H9 (cell line): Measurements from ENCODE around the gene EHD4. TPM values are rescaled to one million over a fixed set of nuclear protein-coding genes. Genes with fewer than 3 reads are reported as not detected.

ENCODE experiments used
- DNase-seq: peaks from one replicate; pipeline ENCODE4 v3.0.0-alpha.2; 2017
- H2AFZ ChIP-seq: one replicate; pipeline ENCODE4 v1.6.1; 2013; ENCODE audit warnings: mild to moderate bottlenecking, low read length, control low read depth, moderate library complexity
- H2AK5ac ChIP-seq: 2 replicates; pipeline ENCODE4 v1.6.1; 2013; ENCODE audit warnings: low read length, control low read depth, mixed read lengths; ENCODE audit not compliant: insufficient read length
- H2BK120ac ChIP-seq: one replicate; pipeline ENCODE4 v1.6.1; 2013; ENCODE audit warnings: low read depth, mild to moderate bottlenecking, low read length, control low read depth, inconsistent platforms; ENCODE audit not compliant: poor library complexity, severe bottlenecking
- H2BK12ac ChIP-seq: 2 replicates; pipeline ENCODE4 v1.6.1; 2013; ENCODE audit warnings: low read length, control low read depth, mixed read lengths, low read depth; ENCODE audit not compliant: insufficient read length
- H2BK15ac ChIP-seq: 2 replicates; pipeline ENCODE4 v1.6.1; 2013; ENCODE audit warnings: low read depth, low read length, control low read depth
- H2BK20ac ChIP-seq: one replicate; pipeline ENCODE4 v1.6.1; 2013; ENCODE audit warnings: low read depth, mild to moderate bottlenecking, low read length, control low read depth, inconsistent platforms; ENCODE audit not compliant: poor library complexity, severe bottlenecking
- H2BK5ac ChIP-seq: 2 replicates; pipeline ENCODE4 v1.6.1; 2013; ENCODE audit warnings: low read length, control low read depth, mixed read lengths; ENCODE audit not compliant: insufficient read length
- H3K14ac ChIP-seq: 2 replicates; pipeline ENCODE4 v1.6.1; 2013; ENCODE audit warnings: low read length, control low read depth; ENCODE audit not compliant: insufficient read depth
- H3K18ac ChIP-seq: 2 replicates; pipeline ENCODE4 v1.6.1; 2013; ENCODE audit warnings: low read depth, mild to moderate bottlenecking, mixed read lengths, low read length, control low read depth; ENCODE audit not compliant: insufficient read length
- H3K23ac ChIP-seq: 2 replicates; pipeline ENCODE4 v1.6.1; 2013; ENCODE audit warnings: low read length, control low read depth, mixed read lengths, low read depth; ENCODE audit not compliant: insufficient read length
- H3K23me2 ChIP-seq: 2 replicates; pipeline ENCODE4 v1.6.1; 2013; ENCODE audit warnings: low read depth, mild to moderate bottlenecking, mixed read lengths, low read length, control low read depth; ENCODE audit not compliant: insufficient read length, poor library complexity, severe bottlenecking
- H3K27ac ChIP-seq: 2 replicates; pipeline ENCODE4 v1.5.1; 2013; ENCODE audit warnings: low read length, control low read depth, mixed read lengths, low read depth; ENCODE audit not compliant: insufficient read length
- H3K27me3 ChIP-seq: 2 replicates; pipeline ENCODE4 v1.6.1; 2013; ENCODE audit warnings: low read length, control low read depth, inconsistent platforms; ENCODE audit not compliant: insufficient read depth
- H3K4ac ChIP-seq: 2 replicates; pipeline ENCODE4 v1.6.1; 2013; ENCODE audit warnings: low read depth, mild to moderate bottlenecking, control low read depth, inconsistent platforms, low read length, moderate library complexity
- H3K4me1 ChIP-seq: 2 replicates; pipeline ENCODE4 v1.6.1; 2013; ENCODE audit warnings: low read length, control low read depth, inconsistent platforms; ENCODE audit not compliant: insufficient read depth
- H3K4me2 ChIP-seq: 2 replicates; pipeline ENCODE4 v1.6.1; 2013; ENCODE audit warnings: low read length, control low read depth, mixed read lengths; ENCODE audit not compliant: insufficient read length, insufficient read depth
- H3K56ac ChIP-seq: 2 replicates; pipeline ENCODE4 v1.6.1; 2013; ENCODE audit warnings: low read depth, mild to moderate bottlenecking, mixed read lengths, low read length, control low read depth; ENCODE audit not compliant: insufficient read length
- H3K79me1 ChIP-seq: 2 replicates; pipeline ENCODE4 v1.6.1; 2013; ENCODE audit warnings: low read depth, mild to moderate bottlenecking, moderate library complexity, low read length, control low read depth, inconsistent platforms; ENCODE audit not compliant: insufficient read depth, poor library complexity, severe bottlenecking
- H3K79me2 ChIP-seq: 2 replicates; pipeline ENCODE4 v1.6.1; 2013; ENCODE audit warnings: low read length, control low read depth, inconsistent platforms; ENCODE audit not compliant: insufficient read depth
- H3K9ac ChIP-seq: 2 replicates; pipeline ENCODE4 v1.6.1; 2013; ENCODE audit warnings: low read length, control low read depth, mixed read lengths; ENCODE audit not compliant: insufficient read length; ENCODE audit errors: extremely low read depth
- H3K9me3 ChIP-seq: one replicate; pipeline ENCODE4 v1.6.1; 2013; ENCODE audit warnings: low read depth, low read length, inconsistent platforms; ENCODE audit not compliant: control insufficient read depth
- H3T11ph ChIP-seq: one replicate; pipeline ENCODE4 v1.6.1; 2013; ENCODE audit warnings: mild to moderate bottlenecking, low read length, control low read depth, inconsistent platforms
- H4K20me1 ChIP-seq: one replicate; pipeline ENCODE4 v1.6.1; 2013; ENCODE audit not compliant: control insufficient read depth, insufficient read length, insufficient read depth
- H4K5ac ChIP-seq: 2 replicates; pipeline ENCODE4 v1.6.1; 2013; ENCODE audit warnings: low read depth, mild to moderate bottlenecking, mixed read lengths, low read length, control low read depth; ENCODE audit not compliant: insufficient read length
- H4K8ac ChIP-seq: replicated peaks from 2 replicates; pipeline ENCODE4 v1.6.1; 2013; ENCODE audit warnings: low read length, control low read depth, mixed read lengths, low read depth; ENCODE audit not compliant: insufficient read length
- H4K91ac ChIP-seq: 2 replicates; pipeline ENCODE4 v1.6.1; 2013; ENCODE audit warnings: low read depth, mild to moderate bottlenecking, moderate library complexity, mixed read lengths, low read length, control low read depth; ENCODE audit not compliant: insufficient read length
- H3K27ac Mint-ChIP-seq, 3 experiments: 2 replicates in 2 of 3; 3 replicates in 1 of 3; pipeline ENCODE4 v1.8.0; 2020 to 2021; ENCODE audit warnings: mixed read lengths in 3 of 3, mild to moderate bottlenecking in 1 of 3, moderate library complexity in 1 of 3
- H3K27me3 Mint-ChIP-seq: 2 replicates; pipeline ENCODE4 v1.8.0; 2021; ENCODE audit warnings: low read depth, mild to moderate bottlenecking, moderate library complexity, mixed read lengths
- H3K36me3 Mint-ChIP-seq, 3 experiments: 2 replicates in 2 of 3; 3 replicates in 1 of 3; pipeline ENCODE4 v1.8.0; 2020 to 2021; ENCODE audit warnings: low read depth in 3 of 3, mixed read lengths in 3 of 3; ENCODE audit not compliant: insufficient read depth in 1 of 3
- H3K4me1 Mint-ChIP-seq, 2 experiments: 2 replicates each; pipeline ENCODE4 v1.8.0; 2020; ENCODE audit warnings: mixed read lengths in 2 of 2
- H3K4me3 Mint-ChIP-seq, 2 experiments: 2 replicates in 1 of 2; 3 replicates in 1 of 2; pipeline ENCODE4 v1.8.0; 2020 to 2021; ENCODE audit warnings: mild to moderate bottlenecking in 2 of 2, mixed read lengths in 2 of 2, moderate library complexity in 1 of 2
- H3K9me3 Mint-ChIP-seq, 2 experiments: 2 replicates in 1 of 2; 3 replicates in 1 of 2; pipeline ENCODE4 v1.8.0; 2020; ENCODE audit warnings: mild to moderate bottlenecking in 2 of 2, mixed read lengths in 2 of 2, moderate library complexity in 1 of 2
- WGBS: extraction: QIAGEN DNeasy Blood & Tissue Kit; methylation state at CpG from one replicate; pipeline ENCODE4 v1.1.7; 2013; ENCODE audit warnings: missing lambda C conversion rate, low lambda C conversion rate, mixed read lengths; ENCODE audit not compliant: insufficient read length; ENCODE audit errors: extremely low coverage; 5-methylcytosine and 5-hydroxymethylcytosine counted together
- total RNA-seq: library from RNA; stranded (reverse); gene quantifications from 2 replicates; pipeline ENCODE4 v1.2.1, GENCODE V29; 2021
- TF ChIP-seq, protein P1 (sequence below): fragments of 200-600 bp; sonication (generic); conservative IDR thresholded peaks from 3 replicates; pipeline ENCODE4 v1.8.0; 2021; ENCODE audit warnings: antibody characterized with exemption, mild to moderate bottlenecking

Gene EHD4
- total RNA-seq, 1 experiment from 2014 or later: 22.9 TPM

DNA sequence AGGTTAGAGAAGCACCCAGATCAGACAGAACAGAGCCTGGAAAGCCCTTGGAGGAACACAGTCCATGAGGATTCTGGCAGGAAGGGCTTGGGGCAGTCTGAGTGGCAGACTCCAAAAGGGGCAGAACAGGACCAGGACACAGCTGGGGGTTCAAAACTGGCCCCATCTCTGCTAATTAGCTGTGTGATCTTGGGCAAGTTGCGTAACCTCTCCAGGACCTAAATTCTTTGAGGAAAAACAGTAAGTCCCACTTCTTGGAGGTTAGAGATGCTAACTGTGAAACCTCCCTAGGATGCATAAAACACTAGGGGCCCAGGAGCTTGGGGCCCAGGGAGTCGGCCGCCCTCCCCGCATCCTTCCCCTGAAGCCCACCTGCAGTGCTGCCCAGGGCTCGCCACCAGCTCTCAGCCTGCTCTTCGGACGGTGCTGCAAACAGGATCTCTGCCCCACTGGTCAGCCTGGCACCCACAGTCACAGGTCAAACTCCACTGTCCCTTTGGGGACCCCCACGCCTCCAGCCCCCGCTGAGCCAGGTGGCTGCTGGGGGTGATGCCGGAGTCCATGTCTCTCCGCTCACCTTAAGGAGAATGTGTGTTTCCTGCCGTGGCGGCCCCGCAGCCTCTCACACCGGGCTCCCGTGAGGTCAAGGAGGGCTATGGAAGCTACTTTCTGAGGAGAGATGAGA is 121.7 kb downstream of the EHD4 start:
- Histone ChIP-seq H3K4me2 (no peak overlapping the region), H3K56ac (no peak overlapping the region), H2AK5ac (no peak overlapping the region), H3K79me2 (no peaks in the 10 kb centered on the region), H3K4ac (no peak overlapping the region), H3K23ac (no peak overlapping the region), H3K79me1 (no peaks in the 10 kb centered on the region), H3K14ac (no peak overlapping the region; the same call in 1 of the 2 replicates), H4K8ac (no peak overlapping the region), H4K20me1 (no peaks in the 10 kb centered on the region), H3T11ph (no peak overlapping the region), H2BK120ac (no peak overlapping the region), H3K9me3 (no peaks in the 10 kb centered on the region), H3K4me1 (no peaks in the 10 kb centered on the region), H3K23me2 (peaks cover 3% of the 10 kb centered on the region), H2AFZ (no peak overlapping the region), H2BK15ac (no peak overlapping the region), H4K5ac (no peak overlapping the region), H4K91ac (no peak overlapping the region), H3K18ac (no peak overlapping the region), H3K27me3 (no peaks in the 10 kb centered on the region), H2BK20ac (no peak overlapping the region), H2BK12ac (no peak overlapping the region), H2BK5ac (no peak overlapping the region), H3K27ac (no peak overlapping the region), H3K9ac (no peak overlapping the region)
- TF ChIP-seq, protein P1, sequence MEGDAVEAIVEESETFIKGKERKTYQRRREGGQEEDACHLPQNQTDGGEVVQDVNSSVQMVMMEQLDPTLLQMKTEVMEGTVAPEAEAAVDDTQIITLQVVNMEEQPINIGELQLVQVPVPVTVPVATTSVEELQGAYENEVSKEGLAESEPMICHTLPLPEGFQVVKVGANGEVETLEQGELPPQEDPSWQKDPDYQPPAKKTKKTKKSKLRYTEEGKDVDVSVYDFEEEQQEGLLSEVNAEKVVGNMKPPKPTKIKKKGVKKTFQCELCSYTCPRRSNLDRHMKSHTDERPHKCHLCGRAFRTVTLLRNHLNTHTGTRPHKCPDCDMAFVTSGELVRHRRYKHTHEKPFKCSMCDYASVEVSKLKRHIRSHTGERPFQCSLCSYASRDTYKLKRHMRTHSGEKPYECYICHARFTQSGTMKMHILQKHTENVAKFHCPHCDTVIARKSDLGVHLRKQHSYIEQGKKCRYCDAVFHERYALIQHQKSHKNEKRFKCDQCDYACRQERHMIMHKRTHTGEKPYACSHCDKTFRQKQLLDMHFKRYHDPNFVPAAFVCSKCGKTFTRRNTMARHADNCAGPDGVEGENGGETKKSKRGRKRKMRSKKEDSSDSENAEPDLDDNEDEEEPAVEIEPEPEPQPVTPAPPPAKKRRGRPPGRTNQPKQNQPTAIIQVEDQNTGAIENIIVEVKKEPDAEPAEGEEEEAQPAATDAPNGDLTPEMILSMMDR: no peak
- Mint-ChIP-seq H3K36me3 (peaks cover 2 to 25% (median 21%) of the 10 kb centered on the region in 3 experiments; a peak in 6 of 7 replicates), H3K4me1 (peaks cover 4 to 11% of the 10 kb centered on the region in 2 experiments), H3K4me3 (no peak overlapping the region), H3K9me3 (no peaks in the 10 kb centered on the region), H3K27ac (no peak overlapping the region), H3K27me3 (peaks cover 3% of the 10 kb centered on the region)
- no CpG with 5 or more reads among the region's 16 CpGs for WGBS
- DNase-seq: no peak
